Muscle layer of duodenum (tissue), 2 donors: Measurements from ENCODE around the gene HOXD12.

ENCODE experiments used
- H3K27ac ChIP-seq: one replicate; pipeline ENCODE4 v1.7.0; 2013; ENCODE audit warnings: mild to moderate bottlenecking, low read length
- H3K27me3 ChIP-seq: one replicate; pipeline ENCODE4 v1.7.0; 2013; ENCODE audit warnings: low read depth, mild to moderate bottlenecking, control low read depth, low read length
- H3K36me3 ChIP-seq, 2 donors: one replicate each; pipeline ENCODE4 v1.7.0; 2013; ENCODE audit warnings: low read length in 2 of 2, control low read depth in 1 of 2, mild to moderate bottlenecking in 1 of 2; ENCODE audit not compliant: insufficient read depth in 2 of 2, control insufficient read depth in 1 of 2
- H3K4me1 ChIP-seq, 2 donors: one replicate each; pipeline ENCODE4 v1.7.0; 2013; ENCODE audit warnings: low read length in 2 of 2, mild to moderate bottlenecking in 2 of 2, control low read depth in 1 of 2, moderate library complexity in 1 of 2; ENCODE audit not compliant: insufficient read depth in 2 of 2, control insufficient read depth in 1 of 2
- H3K4me3 ChIP-seq, 2 donors: one replicate each; pipeline ENCODE4 v1.7.0; 2013; ENCODE audit warnings: low read length in 2 of 2, low read depth in 1 of 2, mild to moderate bottlenecking in 1 of 2
- H3K9me3 ChIP-seq, 2 donors: one replicate each; pipeline ENCODE4 v1.7.0; 2013; ENCODE audit warnings: low read length in 2 of 2, control low read depth in 1 of 2, mild to moderate bottlenecking in 1 of 2; ENCODE audit not compliant: control insufficient read depth in 1 of 2
- donor health status: healthy.

Gene HOXD12

GRCh38 chr2:176099728-176100546 lies at the start of gene HOXD12:
TSS of gene HOXD12 (plus strand) at chr2:176099795. CDS start at chr2:176099802, 7 bp downstream.
- Histone ChIP-seq H3K9me3 (no peaks in the 10 kb centered on the region), H3K27me3 (peaks cover 99% of the 10 kb centered on the region), H3K4me3 (no peak within 1 kb of the TSS), H3K27ac (no peak within 1 kb of the TSS), H3K36me3 (no peaks in the 10 kb centered on the region), H3K4me1 (peaks cover 11 to 49% of the 10 kb centered on the region in 2 donors)

DNA sequence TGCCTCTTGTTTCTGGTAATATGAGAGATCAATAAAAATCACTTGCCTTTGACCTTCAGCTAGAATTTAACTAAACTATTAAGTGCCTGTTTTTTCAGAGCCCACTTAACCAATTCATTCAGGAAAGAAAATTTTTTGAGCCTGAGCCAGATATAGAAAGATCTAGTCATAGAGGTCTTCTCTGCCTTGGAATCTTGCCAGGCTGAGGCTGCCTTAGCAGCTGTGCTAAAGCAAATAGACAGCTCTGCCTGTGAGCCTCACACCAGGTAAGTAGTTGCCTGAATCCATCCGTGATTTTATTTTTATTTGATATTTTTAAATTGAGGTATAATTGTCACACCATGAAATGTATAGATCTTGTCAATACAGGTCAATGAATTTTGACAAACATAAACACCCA lies 43.2 kb upstream of the HOXD12 start:
- no peaks in the 10 kb centered on the region for H3K4me1 ChIP-seq
- no peaks in the 10 kb centered on the region for H3K36me3 ChIP-seq
- H3K9me3 ChIP-seq, result no peaks in the 10 kb centered on the region
- H3K4me3 ChIP-seq, result no peak overlapping the region
- H3K27ac ChIP-seq, result no peak overlapping the region
- no peaks in the 10 kb centered on the region for H3K27me3 ChIP-seq

DNA sequence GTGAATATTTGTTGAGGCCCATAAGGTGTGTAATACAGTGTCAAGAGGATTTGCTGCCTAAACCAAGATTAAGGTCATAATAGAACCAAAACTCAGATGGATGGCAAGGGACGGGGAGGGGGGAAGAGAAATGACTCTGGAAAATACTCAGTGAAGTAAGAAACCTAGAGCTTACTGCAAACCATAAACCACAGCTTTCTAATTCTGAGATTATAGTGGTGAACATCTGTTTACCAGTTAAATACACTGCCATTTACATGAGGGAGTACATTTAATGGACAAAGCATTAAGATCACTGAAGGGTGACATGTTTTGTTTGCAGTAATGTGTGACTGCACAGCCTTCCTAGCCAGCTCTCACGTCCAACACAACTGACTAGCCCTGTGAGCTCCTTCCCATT lies 35.6 kb upstream of the HOXD12 start:
- Histone ChIP-seq H3K9me3 (no peaks in the 10 kb centered on the region), H3K27ac (no peak overlapping the region), H3K36me3 (no peaks in the 10 kb centered on the region), H3K4me1 (peaks cover 0 to 23% of the 10 kb centered on the region in 2 donors), H3K27me3 (peaks cover 35% of the 10 kb centered on the region), H3K4me3 (no peak overlapping the region)

- H3K9me3 ChIP-seq, result no peaks in the 10 kb centered on the region
- H3K4me1 ChIP-seq, result peaks cover 0 to 28% of the 10 kb centered on the region in 2 donors
- no peaks in the 10 kb centered on the region for H3K36me3 ChIP-seq
- peaks cover 59% of the 10 kb centered on the region for H3K27me3 ChIP-seq
- no peak overlapping the region for H3K27ac ChIP-seq
- H3K4me3 ChIP-seq, result peak overlapping the region; percentile 48 to 57
Observed at GRCh38 chr2:176066645-176067588, 32.7 kb upstream of the HOXD12 start.

GRCh38 chr2:176067589-176068418 lies 31.8 kb upstream of the HOXD12 start:
- Histone ChIP-seq H3K4me3 (peak overlapping the region; percentile 48 to 57), H3K9me3 (no peaks in the 10 kb centered on the region), H3K27me3 (peaks cover 64% of the 10 kb centered on the region), H3K27ac (no peak overlapping the region), H3K36me3 (no peaks in the 10 kb centered on the region), H3K4me1 (peaks cover 0 to 30% of the 10 kb centered on the region in 2 donors)

GRCh38 chr2:176068419-176068832 lies 31.2 kb upstream of the HOXD12 start:
- H3K36me3 ChIP-seq, result no peaks in the 10 kb centered on the region
- H3K9me3 ChIP-seq, result no peaks in the 10 kb centered on the region
- no peak overlapping the region for H3K27ac ChIP-seq
- H3K27me3 ChIP-seq, result peaks cover 70% of the 10 kb centered on the region
- H3K4me1 ChIP-seq, result peaks cover 0 to 35% of the 10 kb centered on the region in 2 donors
- peak overlapping the region in 1 of 2 donors; percentile 48 for H3K4me3 ChIP-seq

DNA sequence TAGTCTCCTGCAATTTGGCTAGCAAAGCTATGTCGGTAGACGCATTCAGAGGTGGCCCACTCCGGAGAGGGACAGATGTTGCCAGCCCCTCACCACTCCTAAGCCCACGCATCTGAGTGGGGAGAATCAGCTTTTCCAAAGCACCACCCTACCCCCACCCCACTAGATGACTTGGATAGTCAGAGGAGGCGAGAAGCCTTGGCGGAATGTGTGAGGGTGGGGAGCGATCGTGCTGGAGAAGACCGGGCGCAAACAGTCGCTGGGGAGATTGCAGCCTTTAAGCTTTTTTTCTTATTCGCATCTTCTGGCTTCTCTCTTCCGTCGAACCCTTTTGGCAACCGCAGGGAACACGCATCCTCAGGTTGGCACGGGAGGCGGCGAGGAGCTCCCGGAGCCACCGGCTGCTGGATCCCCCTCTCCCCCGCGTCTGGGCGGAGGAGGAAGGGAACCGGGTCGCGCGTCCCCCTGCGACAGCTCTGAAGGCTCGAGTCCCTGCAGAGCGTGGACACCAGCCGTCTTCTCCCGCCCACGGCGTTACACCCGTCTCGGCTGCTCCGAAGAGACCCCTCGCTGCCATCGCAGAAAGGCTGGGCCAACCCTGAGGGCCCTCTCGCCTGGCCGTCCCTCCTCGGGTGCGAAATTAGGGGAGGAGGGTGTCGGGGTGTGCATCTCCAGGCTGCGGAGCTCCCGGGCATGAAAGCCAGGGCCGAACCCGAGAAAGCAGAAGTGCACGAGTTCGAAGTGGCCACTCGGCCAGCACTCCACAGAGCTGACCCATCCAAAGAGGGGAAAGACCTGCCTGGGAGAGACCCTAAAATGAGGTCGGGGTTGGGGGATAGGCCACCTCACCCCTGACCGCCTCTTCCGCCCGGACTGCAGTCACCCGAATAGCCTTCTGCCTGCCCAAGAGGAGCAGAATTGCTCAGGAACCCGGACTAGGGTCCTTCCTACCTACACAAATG lies 28.0 kb upstream of the HOXD12 start:
- Histone ChIP-seq H3K27ac (no peak overlapping the region), H3K36me3 (no peaks in the 10 kb centered on the region), H3K9me3 (no peaks in the 10 kb centered on the region), H3K4me3 (no peak overlapping the region), H3K4me1 (peaks cover 0 to 35% of the 10 kb centered on the region in 2 donors), H3K27me3 (peaks cover 90% of the 10 kb centered on the region)

DNA sequence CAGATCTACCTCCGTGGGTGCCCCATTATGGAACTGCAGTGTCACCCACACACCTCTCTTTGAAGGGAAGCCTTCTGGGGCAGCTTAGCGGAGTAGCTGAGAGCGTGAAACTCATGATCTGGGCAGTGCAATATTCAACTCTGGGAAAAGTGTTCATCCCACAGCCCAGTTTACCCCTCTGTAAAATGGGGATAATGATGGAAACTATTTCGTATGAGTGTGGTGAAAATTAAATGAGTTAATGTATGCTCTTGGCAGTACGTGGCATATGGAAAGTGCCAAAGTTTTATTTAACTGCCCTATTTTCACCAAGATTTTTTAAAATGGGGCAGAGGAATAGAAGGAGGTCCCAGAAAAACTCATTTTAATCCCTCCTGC lies 27.3 kb upstream of the HOXD12 start:
- Histone ChIP-seq H3K9me3 (no peaks in the 10 kb centered on the region), H3K4me3 (no peak overlapping the region), H3K4me1 (peaks cover 0 to 28% of the 10 kb centered on the region in 2 donors), H3K27ac (no peak overlapping the region), H3K27me3 (peaks cover 88% of the 10 kb centered on the region), H3K36me3 (no peaks in the 10 kb centered on the region)

DNA sequence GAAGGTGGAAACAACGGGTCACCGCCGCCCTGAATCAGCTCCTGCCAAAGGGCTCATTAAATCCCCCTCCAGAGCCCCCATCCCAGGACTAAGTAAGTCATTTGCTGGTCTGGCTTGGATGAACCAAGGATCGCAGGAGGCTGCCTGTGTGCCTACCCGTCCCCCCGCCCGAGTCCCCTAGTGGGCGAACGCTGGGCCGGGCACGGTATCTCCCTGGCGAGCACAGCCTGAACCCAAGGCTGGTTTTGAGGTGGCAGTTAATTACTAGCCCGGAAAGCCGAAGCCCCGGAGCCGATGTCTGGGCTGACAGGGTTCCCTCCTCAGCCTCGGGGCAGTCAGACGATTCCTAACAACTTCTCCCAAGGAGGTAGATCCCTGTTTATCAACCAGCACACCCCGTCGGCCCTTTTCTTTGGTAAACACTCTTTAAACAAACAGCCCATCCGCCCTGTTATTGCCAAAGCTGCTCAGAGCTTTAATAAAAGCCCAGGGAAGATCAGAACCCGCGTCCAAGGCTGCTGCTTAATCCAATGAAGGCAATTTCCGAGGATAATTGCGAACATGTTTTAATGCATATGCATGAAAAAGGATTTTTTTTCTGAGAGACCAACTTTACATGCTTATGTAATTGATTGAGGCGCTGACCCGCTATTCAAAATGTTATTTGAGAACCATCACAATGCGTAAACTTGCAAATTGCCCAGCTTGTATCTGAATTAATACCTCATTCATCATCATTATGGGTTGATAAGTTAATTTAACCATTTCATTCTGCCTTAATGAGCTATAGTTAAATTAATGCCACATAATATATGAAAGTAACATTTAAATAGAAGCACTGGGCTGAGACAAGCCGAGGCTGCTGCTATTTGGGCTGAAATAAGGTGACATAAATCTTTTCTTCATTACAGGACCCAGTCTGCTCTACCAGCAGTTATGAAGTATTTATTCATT lies 26.4 kb upstream of the HOXD12 start:
- Histone ChIP-seq H3K27me3 (peaks cover 85% of the 10 kb centered on the region), H3K4me1 (peaks cover 0 to 19% of the 10 kb centered on the region in 2 donors), H3K9me3 (no peaks in the 10 kb centered on the region), H3K27ac (no peak overlapping the region), H3K36me3 (no peaks in the 10 kb centered on the region), H3K4me3 (no peak overlapping the region)
